ENCODE data around the gene KCNIP4.

GRCh38 chr4:21366840-21367239 is 581.7 kb downstream of the KCNIP4 start:
- TF ChIP-seq CTCF (IDR thresholded peaks at IDR 0.05 in 8 of 11, conservative IDR thresholded peaks at IDR 0.05 in 3 of 11), result no peak
- no peak for TF ChIP-seq POLR2AphosphoS5 (IDR thresholded peaks at IDR 0.05)
